HCT116 (cell line): Measurements from ENCODE around the gene SULT1E1. TPM values are rescaled to one million over a fixed set of nuclear protein-coding genes. Genes with fewer than 3 reads are reported as not detected.

Source experiments
- ATAC-seq: fragments of 200-7000 bp; cut with Tn5 transposase; 2 replicates; pipeline ENCODE4 v1.9.1; 2020; ENCODE audit warnings: mild to moderate bottlenecking, moderate library complexity
- BruUV-seq: library from RNA; stranded (reverse); fragments of 400-500 nt; replicated peaks from 2 replicates; lab custom pipeline; 2021; lab: Mats Ljungman, UMichigan
- CTCF ChIA-PET: fragments of 300-600 bp; sonication (Branson Sonifier 250); formaldehyde crosslinking; loops from one replicate; lab custom pipeline; 2021; ENCODE audit warnings: antibody characterized with exemption; lab: Charles Lee
- POLR2A ChIA-PET: fragments of 300-600, 350-600 bp; sonication (Branson Sonifier 250); formaldehyde crosslinking; loops from one replicate; lab custom pipeline; 2021; ENCODE audit warnings: antibody characterized with exemption; lab: Charles Lee
- RAD21 ChIA-PET, 2 experiments: fragments of 300-600 bp; sonication (Branson Sonifier 250); formaldehyde crosslinking; loops; one replicate each; lab custom pipeline; 2023; ENCODE audit warnings: low total read pairs in 2 of 2; ENCODE audit not compliant: uncharacterized antibody in 2 of 2, unreplicated experiment in 2 of 2, low non-redundant PET in 1 of 2; lab: Charles Lee
- DNase-seq: peaks from one replicate; pipeline ENCODE4 v3.0.0-alpha.2; 2010; ENCODE audit warnings: low read depth, low spot score
- H2AFZ ChIP-seq: fragments of 200-600 bp; shearing (Covaris generic), sonication (generic); 2 replicates; pipeline ENCODE4 v1.6.1; 2017; ENCODE audit warnings: low read depth, mixed run types, mixed read lengths, antibody characterized with exemption, low read length; ENCODE audit not compliant: poor library complexity, severe bottlenecking
- H3K27ac ChIP-seq: 2 replicates; pipeline ENCODE4 v1.5.1; 2012; ENCODE audit warnings: low read depth, low read length
- H3K27me3 ChIP-seq: fragments of 200-600 bp; sonication (generic); 2 replicates; pipeline ENCODE4 v1.6.1; 2016; ENCODE audit warnings: mixed run types, low read length, mixed read lengths; ENCODE audit not compliant: insufficient read depth
- H3K36me3 ChIP-seq, 2 experiments: fragments of 200-500 bp in 1 of 2; fragments of 200-600 bp in 1 of 2; sonication (Bioruptor generic) in 1 of 2; sonication (generic) in 1 of 2; 2 replicates each; pipeline versions ENCODE4 v1.5.1 to v1.6.1; 2014 to 2016; ENCODE audit warnings: low read length in 2 of 2, inconsistent platforms in 1 of 2, mixed read lengths in 1 of 2, mixed run types in 1 of 2; ENCODE audit not compliant: insufficient read depth in 2 of 2, control insufficient read depth in 1 of 2
- H3K4me1 ChIP-seq, 2 experiments: fragments of 200-600 bp in 1 of 2; sonication (generic) in 1 of 2; 2 replicates each; pipeline versions ENCODE4 v1.5.1 to v1.6.1; 2012 to 2017; ENCODE audit warnings: low read length in 2 of 2, inconsistent platforms in 1 of 2, mild to moderate bottlenecking in 1 of 2, mixed read lengths in 1 of 2, mixed run types in 1 of 2, moderate library complexity in 1 of 2; ENCODE audit not compliant: insufficient read depth in 2 of 2, control insufficient read depth in 1 of 2
- H3K4me2 ChIP-seq: fragments of 200-600 bp; sonication (generic); 2 replicates; pipeline ENCODE4 v1.6.1; 2017; ENCODE audit warnings: mixed run types, low read length, mixed read lengths
- H3K4me3 ChIP-seq, 2 experiments: fragments of 200-600 bp in 1 of 2; sonication (generic) in 1 of 2; replicated peaks in 1 of 2; 2 replicates each; pipeline ENCODE4 v1.5.1; 2011 to 2016; ENCODE audit warnings: low read length in 2 of 2, control low read depth in 1 of 2, low read depth in 1 of 2, mild to moderate bottlenecking in 1 of 2, mixed read lengths in 1 of 2, mixed run types in 1 of 2
- H3K79me2 ChIP-seq: fragments of 200-600 bp; sonication (generic); 2 replicates; pipeline ENCODE4 v1.6.1; 2017; ENCODE audit warnings: mild to moderate bottlenecking, mixed run types, low read length, moderate library complexity, mixed read lengths; ENCODE audit not compliant: insufficient read depth
- H3K9ac ChIP-seq: fragments of 200-600 bp; sonication (generic); 2 replicates; pipeline ENCODE4 v1.6.1; 2016; ENCODE audit warnings: low read length, mixed read lengths
- H3K9me2 ChIP-seq: fragments of 200-600 bp; sonication (generic), shearing (Covaris generic); 2 replicates; pipeline ENCODE4 v1.6.1; 2017; ENCODE audit warnings: mixed run types, mild to moderate bottlenecking, moderate library complexity; ENCODE audit not compliant: insufficient read depth
- H3K9me3 ChIP-seq, 2 experiments: fragments of 200-500 bp in 1 of 2; fragments of 200-600 bp in 1 of 2; sonication (Bioruptor generic) in 1 of 2; sonication (generic) in 1 of 2; 2 replicates each; pipeline ENCODE4 v1.6.1; 2014 to 2017; ENCODE audit warnings: low read length in 2 of 2, mixed read lengths in 2 of 2, inconsistent platforms in 1 of 2, low read depth in 1 of 2, mild to moderate bottlenecking in 1 of 2, mixed run types in 1 of 2, moderate library complexity in 1 of 2; ENCODE audit not compliant: control insufficient read depth in 1 of 2, insufficient read depth in 1 of 2
- H4K20me1 ChIP-seq: fragments of 200-600 bp; sonication (generic), shearing (Covaris generic); 2 replicates; pipeline ENCODE4 v1.6.1; 2017; ENCODE audit warnings: mixed run types, mild to moderate bottlenecking, moderate library complexity; ENCODE audit not compliant: insufficient read depth
- CBX3 ChIP-seq: IDR thresholded peaks from 2 replicates; pipeline ENCODE4 v1.6.1; 2012; ENCODE audit warnings: low read depth
- CEBPB ChIP-seq: IDR thresholded peaks from 2 replicates; pipeline ENCODE4 v1.6.1; 2012; ENCODE audit warnings: low read depth
- EZH2 ChIP-seq: fragments of 200-600 bp; sonication (generic); IDR thresholded peaks from 2 replicates; pipeline ENCODE4 v1.6.1; 2017; ENCODE audit warnings: antibody characterized with exemption, mixed run types
- FOSL1 ChIP-seq: IDR thresholded peaks from 2 replicates; pipeline ENCODE4 v1.6.1; 2012; ENCODE audit warnings: low read depth
- JUND ChIP-seq: IDR thresholded peaks from 2 replicates; pipeline ENCODE4 v1.6.1; 2012
- POLR2A ChIP-seq: IDR thresholded peaks from 2 replicates; pipeline ENCODE4 v1.7.0; 2011; ENCODE audit warnings: borderline replicate concordance; ENCODE audit not compliant: insufficient read depth, insufficient read length; ENCODE audit errors: extremely low read depth
- POLR2AphosphoS5 ChIP-seq: IDR thresholded peaks from 2 replicates; pipeline ENCODE4 v1.6.1; 2011; ENCODE audit warnings: mild to moderate bottlenecking, low read depth, low read length, moderate library complexity
- RAD21 ChIP-seq: IDR thresholded peaks from 2 replicates; pipeline ENCODE4 v1.6.1; 2012; ENCODE audit warnings: low read depth, mild to moderate bottlenecking
- SP1 ChIP-seq: IDR thresholded peaks from 2 replicates; pipeline ENCODE4 v1.6.1; 2012; ENCODE audit warnings: low read depth
- SRF ChIP-seq: IDR thresholded peaks from 2 replicates; pipeline ENCODE4 v1.6.1; 2012; ENCODE audit warnings: low read depth
- YY1 ChIP-seq: IDR thresholded peaks from 2 replicates; pipeline ENCODE4 v1.6.1; 2011; ENCODE audit warnings: low read length, low read depth, moderate library complexity, mild to moderate bottlenecking; ENCODE audit not compliant: insufficient replicate concordance; ENCODE audit errors: extremely low read depth
- intact Hi-C: fragments of 100-400 bp; cut with micrococcal nuclease; formaldehyde crosslinking; loops from 2 replicates; pipeline ENCODE4 v1.10.0; 2022
- total RNA-seq: library from RNA; stranded (reverse); gene quantifications from one replicate; pipeline ENCODE4 v1.2.1, GENCODE V29; 2021; ENCODE audit not compliant: unreplicated experiment
- TF ChIP-seq, protein P1 (sequence below), 3 experiments: fragments of 200-600 bp in 1 of 3; sonication (generic) in 1 of 3; IDR thresholded peaks in 2 of 3; conservative IDR thresholded peaks in 1 of 3; 2 replicates each; pipeline ENCODE4 v1.5.1; 2012 to 2017; ENCODE audit warnings: low read depth in 2 of 3, low read length in 2 of 3, antibody characterized with exemption in 1 of 3, borderline replicate concordance in 1 of 3, control low read depth in 1 of 3, mild to moderate bottlenecking in 1 of 3, mixed read lengths in 1 of 3, mixed run types in 1 of 3, moderate library complexity in 1 of 3; ENCODE audit not compliant: insufficient read depth in 1 of 3
- TF ChIP-seq, protein P2 (sequence below): IDR thresholded peaks from 2 replicates; pipeline ENCODE4 v1.6.1; 2011; ENCODE audit warnings: mild to moderate bottlenecking, low read length, moderate library complexity; ENCODE audit not compliant: insufficient replicate concordance; ENCODE audit errors: extremely low read depth
- TF ChIP-seq, protein P3 (sequence below): IDR thresholded peaks from 2 replicates; pipeline ENCODE4 v1.6.1; 2012
- TF ChIP-seq, protein P4 (sequence below): IDR thresholded peaks from 2 replicates; pipeline ENCODE4 v1.6.1; 2012
- TF ChIP-seq, protein P5 (sequence below): IDR thresholded peaks from 2 replicates; pipeline ENCODE4 v1.6.1; 2012; ENCODE audit warnings: low read depth

SULT1E1 gene
- total RNA-seq, 1 experiment from 2014 or later, result not detected

DNA sequence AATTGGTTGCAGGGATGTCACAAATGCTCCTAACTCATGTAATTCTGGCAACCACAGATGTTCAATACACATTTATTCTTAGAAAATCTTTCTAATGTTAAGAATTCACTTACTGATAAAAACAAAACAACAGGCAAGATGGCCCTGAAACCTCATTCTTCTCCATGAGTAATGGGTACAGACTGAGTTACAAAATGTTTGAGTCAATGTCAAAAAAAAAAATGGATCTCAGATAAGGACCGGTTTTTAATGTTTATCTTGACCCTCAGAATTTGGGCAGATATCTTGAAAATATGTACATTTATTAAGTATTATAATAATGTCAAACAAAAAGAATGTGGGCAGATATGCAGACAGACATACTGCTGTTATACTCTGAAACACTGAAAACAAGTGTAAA, 1.8 kb upstream of the SULT1E1 start:
- Histone ChIP-seq H4K20me1 (no peaks in the 10 kb centered on the region), H3K9ac (no peak overlapping the region), H3K27me3 (no peaks in the 10 kb centered on the region), H3K4me1 (no peaks in the 10 kb centered on the region), H3K27ac (no peak overlapping the region), H3K4me2 (no peak overlapping the region), H3K9me3 (no peaks in the 10 kb centered on the region), H2AFZ (no peak overlapping the region), H3K36me3 (no peaks in the 10 kb centered on the region), H3K9me2 (no peaks in the 10 kb centered on the region)
- intact Hi-C loops, result no loop called here
- DNase-seq, result no peak
- BruUV-seq, result no TSS peak
- ATAC-seq, result no peak
- CTCF ChIA-PET, result no interaction called here
- TF ChIP-seq, protein P1, sequence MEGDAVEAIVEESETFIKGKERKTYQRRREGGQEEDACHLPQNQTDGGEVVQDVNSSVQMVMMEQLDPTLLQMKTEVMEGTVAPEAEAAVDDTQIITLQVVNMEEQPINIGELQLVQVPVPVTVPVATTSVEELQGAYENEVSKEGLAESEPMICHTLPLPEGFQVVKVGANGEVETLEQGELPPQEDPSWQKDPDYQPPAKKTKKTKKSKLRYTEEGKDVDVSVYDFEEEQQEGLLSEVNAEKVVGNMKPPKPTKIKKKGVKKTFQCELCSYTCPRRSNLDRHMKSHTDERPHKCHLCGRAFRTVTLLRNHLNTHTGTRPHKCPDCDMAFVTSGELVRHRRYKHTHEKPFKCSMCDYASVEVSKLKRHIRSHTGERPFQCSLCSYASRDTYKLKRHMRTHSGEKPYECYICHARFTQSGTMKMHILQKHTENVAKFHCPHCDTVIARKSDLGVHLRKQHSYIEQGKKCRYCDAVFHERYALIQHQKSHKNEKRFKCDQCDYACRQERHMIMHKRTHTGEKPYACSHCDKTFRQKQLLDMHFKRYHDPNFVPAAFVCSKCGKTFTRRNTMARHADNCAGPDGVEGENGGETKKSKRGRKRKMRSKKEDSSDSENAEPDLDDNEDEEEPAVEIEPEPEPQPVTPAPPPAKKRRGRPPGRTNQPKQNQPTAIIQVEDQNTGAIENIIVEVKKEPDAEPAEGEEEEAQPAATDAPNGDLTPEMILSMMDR (IDR thresholded peaks at IDR 0.05 in 2 of 3, conservative IDR thresholded peaks at IDR 0.05 in 1 of 3; ENCODE audit: borderline replicate concordance in 1 of 3, insufficient read depth in 1 of 3, low read depth in 2 of 3, low read length in 2 of 3), result no peak
- TF ChIP-seq YY1, result no peak
- no peak for TF ChIP-seq EZH2
- no peak for TF ChIP-seq CEBPB
- TF ChIP-seq, protein P2, sequence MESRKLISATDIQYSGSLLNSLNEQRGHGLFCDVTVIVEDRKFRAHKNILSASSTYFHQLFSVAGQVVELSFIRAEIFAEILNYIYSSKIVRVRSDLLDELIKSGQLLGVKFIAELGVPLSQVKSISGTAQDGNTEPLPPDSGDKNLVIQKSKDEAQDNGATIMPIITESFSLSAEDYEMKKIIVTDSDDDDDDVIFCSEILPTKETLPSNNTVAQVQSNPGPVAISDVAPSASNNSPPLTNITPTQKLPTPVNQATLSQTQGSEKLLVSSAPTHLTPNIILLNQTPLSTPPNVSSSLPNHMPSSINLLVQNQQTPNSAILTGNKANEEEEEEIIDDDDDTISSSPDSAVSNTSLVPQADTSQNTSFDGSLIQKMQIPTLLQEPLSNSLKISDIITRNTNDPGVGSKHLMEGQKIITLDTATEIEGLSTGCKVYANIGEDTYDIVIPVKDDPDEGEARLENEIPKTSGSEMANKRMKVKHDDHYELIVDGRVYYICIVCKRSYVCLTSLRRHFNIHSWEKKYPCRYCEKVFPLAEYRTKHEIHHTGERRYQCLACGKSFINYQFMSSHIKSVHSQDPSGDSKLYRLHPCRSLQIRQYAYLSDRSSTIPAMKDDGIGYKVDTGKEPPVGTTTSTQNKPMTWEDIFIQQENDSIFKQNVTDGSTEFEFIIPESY, result no peak
- TF ChIP-seq, protein P3, sequence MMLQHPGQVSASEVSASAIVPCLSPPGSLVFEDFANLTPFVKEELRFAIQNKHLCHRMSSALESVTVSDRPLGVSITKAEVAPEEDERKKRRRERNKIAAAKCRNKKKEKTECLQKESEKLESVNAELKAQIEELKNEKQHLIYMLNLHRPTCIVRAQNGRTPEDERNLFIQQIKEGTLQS, result no peak
- no peak for TF ChIP-seq SRF
- TF ChIP-seq, protein P4, sequence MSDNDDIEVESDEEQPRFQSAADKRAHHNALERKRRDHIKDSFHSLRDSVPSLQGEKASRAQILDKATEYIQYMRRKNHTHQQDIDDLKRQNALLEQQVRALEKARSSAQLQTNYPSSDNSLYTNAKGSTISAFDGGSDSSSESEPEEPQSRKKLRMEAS, result no peak
- TF ChIP-seq CBX3, result no peak
- no peak for TF ChIP-seq FOSL1
- TF ChIP-seq, protein P5, sequence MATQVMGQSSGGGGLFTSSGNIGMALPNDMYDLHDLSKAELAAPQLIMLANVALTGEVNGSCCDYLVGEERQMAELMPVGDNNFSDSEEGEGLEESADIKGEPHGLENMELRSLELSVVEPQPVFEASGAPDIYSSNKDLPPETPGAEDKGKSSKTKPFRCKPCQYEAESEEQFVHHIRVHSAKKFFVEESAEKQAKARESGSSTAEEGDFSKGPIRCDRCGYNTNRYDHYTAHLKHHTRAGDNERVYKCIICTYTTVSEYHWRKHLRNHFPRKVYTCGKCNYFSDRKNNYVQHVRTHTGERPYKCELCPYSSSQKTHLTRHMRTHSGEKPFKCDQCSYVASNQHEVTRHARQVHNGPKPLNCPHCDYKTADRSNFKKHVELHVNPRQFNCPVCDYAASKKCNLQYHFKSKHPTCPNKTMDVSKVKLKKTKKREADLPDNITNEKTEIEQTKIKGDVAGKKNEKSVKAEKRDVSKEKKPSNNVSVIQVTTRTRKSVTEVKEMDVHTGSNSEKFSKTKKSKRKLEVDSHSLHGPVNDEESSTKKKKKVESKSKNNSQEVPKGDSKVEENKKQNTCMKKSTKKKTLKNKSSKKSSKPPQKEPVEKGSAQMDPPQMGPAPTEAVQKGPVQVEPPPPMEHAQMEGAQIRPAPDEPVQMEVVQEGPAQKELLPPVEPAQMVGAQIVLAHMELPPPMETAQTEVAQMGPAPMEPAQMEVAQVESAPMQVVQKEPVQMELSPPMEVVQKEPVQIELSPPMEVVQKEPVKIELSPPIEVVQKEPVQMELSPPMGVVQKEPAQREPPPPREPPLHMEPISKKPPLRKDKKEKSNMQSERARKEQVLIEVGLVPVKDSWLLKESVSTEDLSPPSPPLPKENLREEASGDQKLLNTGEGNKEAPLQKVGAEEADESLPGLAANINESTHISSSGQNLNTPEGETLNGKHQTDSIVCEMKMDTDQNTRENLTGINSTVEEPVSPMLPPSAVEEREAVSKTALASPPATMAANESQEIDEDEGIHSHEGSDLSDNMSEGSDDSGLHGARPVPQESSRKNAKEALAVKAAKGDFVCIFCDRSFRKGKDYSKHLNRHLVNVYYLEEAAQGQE, result no peak
- no peak for TF ChIP-seq POLR2A
- no peak for TF ChIP-seq RAD21
- no peak for TF ChIP-seq JUND
- no peak for TF ChIP-seq SP1
- no peak for TF ChIP-seq POLR2AphosphoS5
- TF ChIP-seq, all 23 proteins: peak for 0
- ChIA-PET RAD21 (no interaction called here), POLR2A (no interaction called here)
- no peaks in the 10 kb centered on the region for H3K79me2 ChIP-seq
- H3K4me3 ChIP-seq, result no peak overlapping the region
